ENCODE measurements around the gene UBE2L3.
"Not testable (repeated sequence)": the region's sequence is repeated elsewhere in the genome, so short reads cannot be mapped to it uniquely, and the experiment has no call there.

UBE2L3 gene

GRCh38 chr22:21573293-21573734, 5.8 kb downstream of the UBE2L3 start:
- no peak for DNase-seq

GRCh38 chr22:21573750-21574494, 6.4 kb downstream of the UBE2L3 start:
- no peak for DNase-seq

- no peak for DNase-seq
Measured at GRCh38 chr22:21579474-21579851, 11.9 kb downstream of the UBE2L3 start.

GRCh38 chr22:21580623-21581007, 13.1 kb downstream of the UBE2L3 start:
- DNase-seq: not testable (repeated sequence)

GRCh38 chr22:21581009-21581713, 13.6 kb downstream of the UBE2L3 start:
- not testable (repeated sequence) for DNase-seq

- no peak for DNase-seq
Measured at GRCh38 chr22:21582801-21583740, 15.6 kb downstream of the UBE2L3 start.

GRCh38 chr22:21585389-21585788, 17.9 kb downstream of the UBE2L3 start:
- DNase-seq: no peak

- DNase-seq: peak; percentile 65
Measured at GRCh38 chr22:21587803-21588611, 20.5 kb downstream of the UBE2L3 start.

- DNase-seq: no peak
Measured at GRCh38 chr22:21589396-21589795, 21.9 kb downstream of the UBE2L3 start.

GRCh38 chr22:21590809-21591641, 23.5 kb downstream of the UBE2L3 start:
- no peak for DNase-seq

GRCh38 chr22:21591695-21592094, 24.2 kb downstream of the UBE2L3 start:
- DNase-seq: no peak

GRCh38 chr22:21592422-21592821, 24.9 kb downstream of the UBE2L3 start:
- no peak for DNase-seq

GRCh38 chr22:21593406-21594232, 26.1 kb downstream of the UBE2L3 start:
- no peak for DNase-seq

GRCh38 chr22:21594865-21595452, 27.4 kb downstream of the UBE2L3 start:
- DNase-seq: no peak

GRCh38 chr22:21596356-21597135, 29.0 kb downstream of the UBE2L3 start:
- DNase-seq: not testable (repeated sequence)

GRCh38 chr22:21598302-21598701, 30.8 kb downstream of the UBE2L3 start:
- DNase-seq: no peak

- no peak for DNase-seq
Measured at GRCh38 chr22:21599053-21599893, 31.8 kb downstream of the UBE2L3 start.

- DNase-seq: no peak
Measured at GRCh38 chr22:21602579-21602978, 35.1 kb downstream of the UBE2L3 start.

All from stimulated activated CD4-positive, alpha-beta T cell treated with anti-CD3 and anti-CD28 coated beads, Interleukin-1b, Interleukin-23, amount 100 ng/mL, for 48 hours (primary cell).